Thyroid gland (tissue), 4 donors: ENCODE measurements around the gene ETV3. TPM values are rescaled to one million over a fixed set of nuclear protein-coding genes. Genes with fewer than 3 reads are reported as not detected.

Experiments
- DNase-seq, 2 donors: peaks; one replicate each; pipeline ENCODE4 v3.0.0-alpha.2; 2019
- H3K27ac ChIP-seq, 3 donors: fragments of 200-600 bp; sonication (generic); 1 replicate in 2 of 3; 2 replicates in 1 of 3; pipeline ENCODE4 v1.5.1; 2016 to 2019; ENCODE audit warnings: mild to moderate bottlenecking in 1 of 3, moderate library complexity in 1 of 3
- H3K27me3 ChIP-seq: fragments of 200-600 bp; sonication (generic); one replicate; pipeline ENCODE4 v1.5.1; 2019
- H3K36me3 ChIP-seq, 2 donors: fragments of 200-600 bp; sonication (generic); one replicate each; pipeline ENCODE4 v1.5.1; 2016 to 2019
- H3K4me1 ChIP-seq, 2 donors: fragments of 200-600 bp; sonication (generic); one replicate each; pipeline ENCODE4 v1.5.1; 2017 to 2019
- H3K4me3 ChIP-seq, 3 donors: fragments of 200-600 bp; sonication (generic); replicated peaks in 1 of 3; 1 replicate in 2 of 3; 2 replicates in 1 of 3; pipeline ENCODE4 v1.5.1; 2016; ENCODE audit warnings: mild to moderate bottlenecking in 1 of 3
- H3K9me3 ChIP-seq: fragments of 200-600 bp; sonication (generic); one replicate; pipeline ENCODE4 v1.5.1; 2017
- CTCF ChIP-seq, 6 experiments: fragments of 200-600 bp in 3 of 6; fragments of 450-650 bp in 3 of 6; sonication (generic) in 3 of 6; IDR thresholded peaks; one replicate each; pipeline ENCODE4 v1.5.1; 2016 to 2019; ENCODE audit warnings: antibody characterized with exemption in 6 of 6, mild to moderate bottlenecking in 2 of 6, inconsistent platforms in 1 of 6, moderate library complexity in 1 of 6
- POLR2A ChIP-seq, 2 donors: fragments of 450-650 bp; IDR thresholded peaks; one replicate each; pipeline ENCODE4 v1.6.1; 2017; ENCODE audit warnings: antibody characterized with exemption in 2 of 2, mild to moderate bottlenecking in 2 of 2, moderate library complexity in 1 of 2
- WGBS, 2 donors: methylation state at CpG; one replicate each; pipeline ENCODE4 v1.1.5; 2017; 5-methylcytosine and 5-hydroxymethylcytosine counted together
- intact Hi-C: fragments of 100-400 bp; cut with DNase I; formaldehyde crosslinking; loops from one replicate; pipeline ENCODE4 v1.15.1; 2023
- total RNA-seq, 4 donors: library from RNA; depleted of rRNA; stranded (reverse); fragments of >200 nt; gene quantifications; one replicate each; pipeline ENCODE4 v1.2.3, GENCODE V29; 2016

ETV3 gene
- total RNA-seq, 4 donors from 2014 or later = 15.7 to 24.3 (median 16.0) TPM

- no peaks in the 10 kb centered on the region for H3K36me3 ChIP-seq
- H3K4me1 ChIP-seq = peaks cover 4 to 9% of the 10 kb centered on the region in 2 donors
- no peaks in the 10 kb centered on the region for H3K9me3 ChIP-seq
- DNase-seq = no peak
- TF ChIP-seq CTCF (IDR thresholded peaks at IDR 0.05) (no peak), POLR2A (IDR thresholded peaks at IDR 0.05) (no peak)
- H3K4me3 ChIP-seq = no peak overlapping the region
- 85 to 89% methylated on average over 7 to 9 of the region's 9 CpGs for WGBS, 2 donors
- no peaks in the 10 kb centered on the region for H3K27me3 ChIP-seq
- intact Hi-C loops = loop anchor here (2.0 to 10.0 kb wide), 2 partner anchors 67 to 405 kb away; no protein-coding TSS in a partner anchor
- no peak overlapping the region for H3K27ac ChIP-seq
Observed at GRCh38 chr1:157089789-157090188, 48.4 kb downstream of the ETV3 start.

- no peak overlapping the region for H3K27ac ChIP-seq
- intact Hi-C loops = no loop called here
- no peak for DNase-seq
- H3K27me3 ChIP-seq = no peaks in the 10 kb centered on the region
- peaks cover 4 to 9% of the 10 kb centered on the region in 2 donors for H3K4me1 ChIP-seq
- no peaks in the 10 kb centered on the region for H3K9me3 ChIP-seq
- no peak for TF ChIP-seq CTCF (IDR thresholded peaks at IDR 0.05)
- TF ChIP-seq POLR2A (IDR thresholded peaks at IDR 0.05) = no peak
- H3K4me3 ChIP-seq = no peak overlapping the region
- no peaks in the 10 kb centered on the region for H3K36me3 ChIP-seq
Observed at GRCh38 chr1:157088607-157089006, 49.6 kb downstream of the ETV3 start.

- intact Hi-C loops = no loop called here
- H3K27ac ChIP-seq = no peak overlapping the region
- DNase-seq = no peak
- H3K36me3 ChIP-seq = no peaks in the 10 kb centered on the region
- H3K27me3 ChIP-seq = no peaks in the 10 kb centered on the region
- H3K4me1 ChIP-seq = no peaks in the 10 kb centered on the region
- H3K4me3 ChIP-seq = no peak overlapping the region
- H3K9me3 ChIP-seq = no peaks in the 10 kb centered on the region
- no peak for TF ChIP-seq POLR2A (IDR thresholded peaks at IDR 0.05)
- 88 to 91% methylated on average over 5 of the region's 5 CpGs for WGBS, 2 donors
Observed at GRCh38 chr1:157087030-157087429, 51.2 kb downstream of the ETV3 start.

- Histone ChIP-seq H3K36me3 (no peaks in the 10 kb centered on the region), H3K27ac (no peak overlapping the region), H3K9me3 (no peaks in the 10 kb centered on the region), H3K27me3 (no peaks in the 10 kb centered on the region), H3K4me3 (no peak overlapping the region), H3K4me1 (no peaks in the 10 kb centered on the region)
- TF ChIP-seq CTCF (IDR thresholded peaks at IDR 0.05) (no peak), POLR2A (IDR thresholded peaks at IDR 0.05) (no peak)
- DNase-seq = no peak
- intact Hi-C loops = no loop called here
- 55% methylated on average over 6 of the region's 6 CpGs for WGBS, 2 donors
Observed at GRCh38 chr1:157086299-157086698, 51.9 kb downstream of the ETV3 start.

GRCh38 chr1:157085421-157085820, 52.8 kb downstream of the ETV3 start:
- no peak overlapping the region for H3K27ac ChIP-seq
- 86 to 94% methylated on average over 5 of the region's 5 CpGs for WGBS, 2 donors

More at GRCh38 chr1:157085421-157085820, 52.8 kb downstream of the ETV3 start:
- TF ChIP-seq CTCF (IDR thresholded peaks at IDR 0.05) = no peak
- TF ChIP-seq POLR2A (IDR thresholded peaks at IDR 0.05) = no peak
- no peaks in the 10 kb centered on the region for H3K27me3 ChIP-seq
- no peaks in the 10 kb centered on the region for H3K36me3 ChIP-seq
- no peak overlapping the region for H3K4me3 ChIP-seq
- DNase-seq = no peak
- no peaks in the 10 kb centered on the region for H3K4me1 ChIP-seq
- intact Hi-C loops = no loop called here
- H3K9me3 ChIP-seq = no peaks in the 10 kb centered on the region
